IPS-15b (cell line): Measurements from ENCODE around the gene AHR.
"Not testable (repeated sequence)": the region's sequence is repeated elsewhere in the genome, so short reads cannot be mapped to it uniquely, and the experiment has no call there.

Experiments
- H3K27me3 ChIP-seq: one replicate; pipeline ENCODE4 v1.6.1; 2013; ENCODE audit warnings: low read length; ENCODE audit not compliant: control insufficient read depth, insufficient read depth
- H3K36me3 ChIP-seq: one replicate; pipeline ENCODE4 v1.6.1; 2013; ENCODE audit warnings: low read length; ENCODE audit not compliant: control insufficient read depth, insufficient read depth
- H3K4me1 ChIP-seq: one replicate; pipeline ENCODE4 v1.6.1; 2013; ENCODE audit warnings: mild to moderate bottlenecking, low read length; ENCODE audit not compliant: control insufficient read depth, insufficient read depth
- H3K4me3 ChIP-seq: one replicate; pipeline ENCODE4 v1.5.1; 2013; ENCODE audit warnings: low read depth, low read length
- H3K9ac ChIP-seq: one replicate; pipeline ENCODE4 v1.6.1; 2013; ENCODE audit warnings: low read depth, mild to moderate bottlenecking, low read length
- H3K9me3 ChIP-seq: one replicate; pipeline ENCODE4 v1.6.1; 2013; ENCODE audit warnings: mild to moderate bottlenecking, low read length; ENCODE audit not compliant: control insufficient read depth, insufficient read depth

The AHR gene

GRCh38 chr7:17370901-17371585 lies 72.6 kb downstream of the AHR start:
- Histone ChIP-seq H3K4me1 (no peaks in the 10 kb centered on the region), H3K9ac (no peak overlapping the region), H3K4me3 (no peak overlapping the region), H3K36me3 (no peaks in the 10 kb centered on the region), H3K27me3 (no peaks in the 10 kb centered on the region), H3K9me3 (no peaks in the 10 kb centered on the region)

DNA sequence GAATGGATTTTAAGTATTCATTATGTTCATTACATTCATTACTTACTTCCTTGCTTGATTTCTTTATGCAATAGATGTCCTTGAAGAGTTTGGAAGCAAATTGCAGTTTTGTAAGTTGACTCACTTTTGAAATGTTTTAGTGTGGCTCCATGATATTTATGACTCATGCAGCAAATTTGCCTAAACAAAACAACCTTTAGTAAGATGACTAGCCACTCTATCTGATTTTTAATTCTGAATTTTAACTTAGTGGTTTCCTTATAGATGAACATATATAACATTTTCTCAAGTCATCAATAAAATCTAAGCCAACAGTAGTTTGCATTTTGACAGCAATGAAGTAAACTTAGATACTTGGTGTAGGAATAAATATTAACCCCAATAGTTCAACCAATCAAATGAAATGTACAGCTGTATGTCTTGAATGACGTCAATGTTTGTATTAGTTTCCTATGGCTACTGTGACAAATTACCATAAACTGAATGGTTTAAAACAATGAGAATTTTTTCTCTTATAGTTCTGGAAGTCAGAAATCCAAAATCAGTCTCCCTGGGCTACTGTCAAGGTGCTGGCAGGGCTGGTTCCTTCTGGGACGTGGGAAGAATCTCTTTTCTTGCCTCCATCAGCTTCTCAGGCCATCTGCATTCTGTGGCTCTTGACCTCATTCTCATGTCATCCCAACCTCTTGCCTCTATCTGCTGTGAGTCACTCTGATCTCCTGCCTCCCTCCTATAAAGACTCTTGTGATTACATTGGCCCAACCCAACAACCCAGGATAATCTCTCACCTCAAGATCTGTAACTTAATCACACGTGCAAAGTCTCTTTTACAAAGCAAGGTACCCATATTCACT lies 73.4 kb downstream of the AHR start:
- no peaks in the 10 kb centered on the region for H3K4me1 ChIP-seq
- no peak overlapping the region for H3K9ac ChIP-seq
- H3K36me3 ChIP-seq, result no peaks in the 10 kb centered on the region
- no peak overlapping the region for H3K4me3 ChIP-seq
- no peaks in the 10 kb centered on the region for H3K9me3 ChIP-seq
- no peaks in the 10 kb centered on the region for H3K27me3 ChIP-seq

- H3K9me3 ChIP-seq, result no peaks in the 10 kb centered on the region
- no peaks in the 10 kb centered on the region for H3K4me1 ChIP-seq
- no peaks in the 10 kb centered on the region for H3K27me3 ChIP-seq
- H3K4me3 ChIP-seq, result no peak overlapping the region
- H3K36me3 ChIP-seq, result no peaks in the 10 kb centered on the region
- H3K9ac ChIP-seq, result no peak overlapping the region
Measured at GRCh38 chr7:17374157-17374556, 75.7 kb downstream of the AHR start.

DNA sequence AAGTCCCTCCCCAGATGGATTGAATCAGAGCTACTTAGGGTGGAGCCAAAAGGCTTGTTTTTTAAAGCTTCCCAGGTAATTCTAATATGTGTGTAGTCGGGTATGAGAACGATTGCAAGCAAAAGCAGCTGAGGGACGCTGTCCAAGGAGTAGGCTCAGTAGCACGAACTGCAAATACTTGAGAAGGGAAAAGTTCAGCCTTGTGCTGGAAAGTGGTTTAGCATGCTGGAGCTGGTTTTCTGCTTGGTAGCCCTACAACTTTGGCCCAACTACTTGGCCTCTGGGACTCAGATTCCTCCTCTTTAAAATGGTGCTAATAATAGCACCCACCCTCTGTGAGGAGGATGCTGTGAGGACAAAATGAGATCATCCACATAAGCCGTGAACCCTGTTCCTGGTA lies 76.2 kb downstream of the AHR start:
- H3K9me3 ChIP-seq, result no peaks in the 10 kb centered on the region
- H3K27me3 ChIP-seq, result no peaks in the 10 kb centered on the region
- no peak overlapping the region for H3K4me3 ChIP-seq
- H3K9ac ChIP-seq, result no peak overlapping the region
- no peaks in the 10 kb centered on the region for H3K36me3 ChIP-seq
- no peaks in the 10 kb centered on the region for H3K4me1 ChIP-seq

- Histone ChIP-seq H3K36me3 (no peaks in the 10 kb centered on the region), H3K9me3 (no peaks in the 10 kb centered on the region), H3K4me1 (no peaks in the 10 kb centered on the region), H3K9ac (no peak overlapping the region), H3K27me3 (no peaks in the 10 kb centered on the region), H3K4me3 (no peak overlapping the region)
Measured at GRCh38 chr7:17376595-17376994, 78.1 kb downstream of the AHR start.

GRCh38 chr7:17380736-17381662 lies 82.5 kb downstream of the AHR start:
- H3K27me3 ChIP-seq, result no peaks in the 10 kb centered on the region
- no peaks in the 10 kb centered on the region for H3K9me3 ChIP-seq
- no peaks in the 10 kb centered on the region for H3K36me3 ChIP-seq
- H3K9ac ChIP-seq, result no peak overlapping the region
- H3K4me3 ChIP-seq, result no peak overlapping the region
- H3K4me1 ChIP-seq, result peaks cover 2% of the 10 kb centered on the region

DNA sequence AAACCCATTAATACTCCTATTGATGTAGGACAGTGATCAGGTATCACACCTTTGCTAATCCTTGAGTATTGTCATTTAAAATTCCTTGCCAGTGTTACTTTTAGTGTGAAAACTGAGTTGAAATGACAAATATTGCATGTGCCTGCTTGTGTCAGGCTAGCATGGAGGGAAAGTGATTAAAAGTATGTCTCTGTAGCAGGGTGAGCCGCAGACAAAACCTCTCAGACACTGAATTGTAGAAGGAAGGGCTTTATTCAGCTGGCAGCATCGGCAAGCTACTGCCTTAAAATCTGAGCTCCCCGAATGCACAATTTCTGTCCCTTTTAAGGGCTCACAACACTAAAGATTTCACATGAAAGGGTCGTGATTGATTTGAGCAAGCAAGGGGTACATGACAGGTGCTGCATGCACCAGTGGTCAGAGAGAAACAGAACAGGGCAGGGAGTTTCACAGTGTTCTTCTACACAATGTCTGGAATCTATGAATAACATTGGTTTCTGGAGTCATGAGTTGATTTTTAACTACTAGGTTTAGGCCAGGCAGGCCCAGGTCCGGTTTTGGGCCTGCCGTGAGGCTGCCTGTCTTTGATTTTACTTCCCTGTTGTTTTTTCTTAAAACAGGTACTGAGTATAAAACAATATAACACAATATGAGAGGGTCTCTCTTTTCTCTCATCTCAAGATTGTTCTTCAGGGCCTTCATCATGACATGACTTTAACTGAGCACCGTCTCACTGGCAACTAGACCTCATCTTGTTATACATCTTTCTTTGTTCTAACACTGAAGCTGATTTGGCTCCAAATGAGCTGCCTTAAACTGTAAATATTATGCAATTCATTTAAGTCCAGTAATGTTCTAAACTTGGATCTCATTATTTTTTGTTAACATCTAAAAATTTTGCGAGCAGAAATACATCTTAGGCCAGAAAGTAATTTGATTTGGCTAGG lies 84.2 kb downstream of the AHR start:
- H3K4me3 ChIP-seq, H3K9me3 ChIP-seq, H3K9ac ChIP-seq, H3K27me3 ChIP-seq, H3K36me3 ChIP-seq, H3K4me1 ChIP-seq: not testable (repeated sequence)

DNA sequence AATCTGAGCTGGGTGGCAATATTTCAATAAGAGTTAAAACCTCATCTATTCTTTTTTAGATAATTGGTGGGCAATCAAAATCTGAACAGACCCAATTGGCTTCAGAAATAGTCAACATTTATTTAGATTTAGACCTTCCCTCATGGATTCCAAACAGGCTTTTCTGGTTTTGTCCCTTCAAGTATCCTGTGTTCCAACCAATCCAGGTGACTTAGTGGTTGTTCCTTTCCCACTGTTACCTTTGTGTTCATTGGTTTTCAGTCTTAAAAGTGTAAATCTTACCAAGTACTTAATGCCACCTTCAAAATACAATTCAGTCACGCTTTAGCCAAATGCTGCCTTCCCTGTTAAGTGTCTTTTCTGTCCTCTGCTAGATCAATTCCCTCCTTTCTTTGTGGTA lies 85.9 kb downstream of the AHR start:
- Histone ChIP-seq H3K27me3 (no peaks in the 10 kb centered on the region), H3K4me3 (no peak overlapping the region), H3K9ac (no peak overlapping the region), H3K36me3 (no peaks in the 10 kb centered on the region), H3K9me3 (no peaks in the 10 kb centered on the region), H3K4me1 (peaks cover 2% of the 10 kb centered on the region)

- no peaks in the 10 kb centered on the region for H3K9me3 ChIP-seq
- no peak overlapping the region for H3K9ac ChIP-seq
- no peak overlapping the region for H3K4me3 ChIP-seq
- peaks cover 2% of the 10 kb centered on the region for H3K4me1 ChIP-seq
- no peaks in the 10 kb centered on the region for H3K27me3 ChIP-seq
- no peaks in the 10 kb centered on the region for H3K36me3 ChIP-seq
Measured at GRCh38 chr7:17385612-17386011, 87.2 kb downstream of the AHR start.

DNA sequence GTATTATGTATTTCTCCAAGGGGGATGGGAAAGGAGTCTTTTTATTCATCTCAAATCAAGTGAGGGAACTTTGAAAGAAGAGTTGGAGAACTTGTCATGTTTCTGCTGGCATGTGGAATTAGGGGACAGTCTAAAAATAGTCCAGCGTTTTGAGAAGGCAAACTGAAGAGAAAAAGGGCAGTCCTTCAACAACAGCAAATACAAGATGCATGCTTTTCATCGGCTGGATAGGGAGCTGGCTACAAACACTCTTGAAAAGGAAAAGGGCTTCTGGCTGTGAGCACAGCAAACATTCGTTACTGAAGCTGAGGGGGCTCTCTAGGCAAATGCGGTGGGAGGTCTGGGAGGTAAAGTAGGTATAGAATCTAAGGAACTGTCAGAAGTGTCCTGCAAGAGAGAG lies 91.9 kb downstream of the AHR start:
- H3K4me3 ChIP-seq, result no peak overlapping the region
- no peak overlapping the region for H3K9ac ChIP-seq
- H3K36me3 ChIP-seq, result no peaks in the 10 kb centered on the region
- no peaks in the 10 kb centered on the region for H3K27me3 ChIP-seq
- no peaks in the 10 kb centered on the region for H3K4me1 ChIP-seq
- peaks cover 6% of the 10 kb centered on the region for H3K9me3 ChIP-seq

DNA sequence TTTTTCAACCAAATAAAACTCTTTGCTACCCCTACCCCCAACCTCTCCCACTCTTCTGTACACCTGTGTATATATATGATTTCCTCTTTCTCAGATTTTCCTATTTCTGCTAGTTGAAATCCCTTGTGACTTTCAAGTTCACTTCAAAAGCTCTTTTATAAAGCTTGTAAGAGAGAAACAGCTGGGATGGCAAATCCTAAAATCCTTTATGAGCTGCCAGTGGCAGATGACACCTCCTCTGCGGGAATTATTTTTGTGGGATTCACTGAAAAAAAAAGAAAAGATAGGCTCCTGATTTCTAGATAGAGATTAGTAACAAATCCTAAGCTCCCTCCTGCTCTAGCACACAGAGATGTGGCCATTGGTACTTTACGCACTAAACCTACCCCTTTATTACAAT lies 92.9 kb downstream of the AHR start:
- Histone ChIP-seq H3K9me3 (peaks cover 6% of the 10 kb centered on the region), H3K4me1 (no peaks in the 10 kb centered on the region), H3K27me3 (no peaks in the 10 kb centered on the region), H3K36me3 (no peaks in the 10 kb centered on the region), H3K4me3 (no peak overlapping the region), H3K9ac (no peak overlapping the region)
